Astrocyte of the spinal cord (primary cell): Measurements from ENCODE around the gene PLEKHA5.
A peak's percentile ranks its signal among the peaks of the same experiment; 100 is the strongest.

Source experiments
- DNase-seq: peaks from one replicate; pipeline ENCODE4 v3.0.0; 2011; ENCODE audit warnings: low read depth, low spot score
- H3K4me3 ChIP-seq: 2 replicates; pipeline ENCODE4 v1.5.1; 2011; ENCODE audit warnings: low read depth, mild to moderate bottlenecking, low read length, moderate library complexity
- in situ Hi-C: cut with HindIII; loops from 2 replicates; pipeline ENCODE4 v1.10.0; 2017; ENCODE audit warnings: low sequenced_read_pairs
- TF ChIP-seq, protein P1 (sequence below): IDR thresholded peaks from 2 replicates; pipeline ENCODE4 v1.5.1; 2012; ENCODE audit warnings: low read depth, mild to moderate bottlenecking, low read length, inconsistent platforms

Gene PLEKHA5

DNA sequence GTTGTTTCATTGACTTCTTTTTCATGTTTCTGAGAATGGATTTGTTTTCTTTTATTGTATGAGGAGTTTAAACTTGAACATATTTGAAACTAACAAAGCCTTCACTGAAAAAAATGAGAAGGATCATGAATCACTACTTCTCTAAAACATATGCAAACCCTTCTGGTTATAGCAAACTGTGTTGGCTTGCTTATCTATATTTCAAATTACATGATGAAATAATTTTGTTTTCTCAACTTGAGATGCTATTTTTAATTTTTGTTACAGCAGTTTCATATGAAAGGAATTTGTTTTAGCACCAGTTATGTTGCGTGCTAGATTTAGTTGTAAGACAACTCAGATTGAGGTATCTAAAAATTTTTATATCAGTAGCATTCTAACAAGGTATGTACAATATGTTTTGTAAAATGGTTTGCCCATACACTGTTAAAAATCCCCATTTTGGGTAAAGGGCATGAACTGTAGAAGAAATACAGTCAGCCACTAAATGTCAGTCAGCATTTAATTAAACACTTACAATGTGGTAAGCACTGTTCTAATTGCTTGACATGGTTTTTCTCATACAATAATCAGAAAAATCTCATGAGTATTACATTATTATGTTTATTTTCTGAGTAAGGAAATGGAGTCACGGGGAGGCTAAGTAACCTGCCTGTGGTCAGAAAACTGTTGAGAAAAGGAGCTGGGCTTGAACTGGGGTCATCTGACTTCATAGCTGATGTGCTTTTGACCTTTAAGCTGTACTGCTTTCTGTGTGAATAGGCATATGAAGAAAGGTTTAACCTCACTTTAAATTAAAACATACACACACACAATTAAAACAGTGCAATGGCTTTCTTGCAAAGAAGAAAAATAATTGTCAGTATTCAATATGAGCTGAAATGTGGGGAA is 105.7 kb downstream of the PLEKHA5 start:
- TF ChIP-seq, protein P1, sequence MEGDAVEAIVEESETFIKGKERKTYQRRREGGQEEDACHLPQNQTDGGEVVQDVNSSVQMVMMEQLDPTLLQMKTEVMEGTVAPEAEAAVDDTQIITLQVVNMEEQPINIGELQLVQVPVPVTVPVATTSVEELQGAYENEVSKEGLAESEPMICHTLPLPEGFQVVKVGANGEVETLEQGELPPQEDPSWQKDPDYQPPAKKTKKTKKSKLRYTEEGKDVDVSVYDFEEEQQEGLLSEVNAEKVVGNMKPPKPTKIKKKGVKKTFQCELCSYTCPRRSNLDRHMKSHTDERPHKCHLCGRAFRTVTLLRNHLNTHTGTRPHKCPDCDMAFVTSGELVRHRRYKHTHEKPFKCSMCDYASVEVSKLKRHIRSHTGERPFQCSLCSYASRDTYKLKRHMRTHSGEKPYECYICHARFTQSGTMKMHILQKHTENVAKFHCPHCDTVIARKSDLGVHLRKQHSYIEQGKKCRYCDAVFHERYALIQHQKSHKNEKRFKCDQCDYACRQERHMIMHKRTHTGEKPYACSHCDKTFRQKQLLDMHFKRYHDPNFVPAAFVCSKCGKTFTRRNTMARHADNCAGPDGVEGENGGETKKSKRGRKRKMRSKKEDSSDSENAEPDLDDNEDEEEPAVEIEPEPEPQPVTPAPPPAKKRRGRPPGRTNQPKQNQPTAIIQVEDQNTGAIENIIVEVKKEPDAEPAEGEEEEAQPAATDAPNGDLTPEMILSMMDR, result no peak
- DNase-seq, result peak; percentile 41
- in situ Hi-C loops, result no loop called here
- no peak overlapping the region for H3K4me3 ChIP-seq

DNA sequence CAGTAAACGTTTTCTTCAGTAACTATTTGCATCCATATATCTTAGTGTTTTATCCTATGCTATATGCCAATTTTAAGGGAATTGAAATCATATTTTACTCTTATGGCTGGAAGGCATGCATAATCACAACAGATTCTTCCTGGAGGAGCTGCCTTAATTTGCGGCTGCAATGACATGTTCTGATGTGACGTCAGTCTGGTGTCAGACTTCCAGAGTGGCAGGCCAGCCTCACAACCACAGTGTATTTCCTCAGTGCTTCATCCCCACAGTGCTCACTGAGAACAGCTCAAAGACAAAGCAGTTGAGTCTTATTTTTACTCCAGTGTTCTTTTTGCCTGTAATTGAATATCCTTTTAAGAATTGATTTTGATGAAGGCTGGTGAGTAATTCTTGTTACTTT is 107.1 kb downstream of the PLEKHA5 start:
- in situ Hi-C loops, result no loop called here
- peak; percentile 49 for DNase-seq
- TF ChIP-seq, protein P1, result no peak

DNA sequence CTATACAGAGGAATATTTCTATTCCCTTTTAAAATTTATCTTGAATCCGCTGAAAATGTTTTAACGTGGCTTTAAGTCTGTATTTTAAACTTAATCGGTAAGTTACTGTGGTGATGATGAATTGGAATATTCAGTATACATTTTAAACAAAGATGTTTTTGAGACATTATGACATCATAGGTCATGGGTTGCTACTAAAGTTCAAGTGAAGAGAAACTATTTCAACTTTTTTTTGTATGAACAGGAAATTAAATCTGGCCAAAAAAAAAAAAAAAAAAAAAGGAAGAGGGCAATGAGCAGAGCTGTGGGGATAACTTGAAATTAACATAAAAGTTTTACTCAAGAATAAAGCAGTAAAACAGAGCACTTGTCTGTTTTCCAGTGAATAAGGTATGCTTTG is 109.0 kb downstream of the PLEKHA5 start:
- in situ Hi-C loops, result no loop called here
- TF ChIP-seq, protein P1, result no peak
- no peak for DNase-seq
- H3K4me3 ChIP-seq, result no peak overlapping the region

More for the DNA sequence above, 107.1 kb downstream of the PLEKHA5 start:
- no peak overlapping the region for H3K4me3 ChIP-seq

DNA sequence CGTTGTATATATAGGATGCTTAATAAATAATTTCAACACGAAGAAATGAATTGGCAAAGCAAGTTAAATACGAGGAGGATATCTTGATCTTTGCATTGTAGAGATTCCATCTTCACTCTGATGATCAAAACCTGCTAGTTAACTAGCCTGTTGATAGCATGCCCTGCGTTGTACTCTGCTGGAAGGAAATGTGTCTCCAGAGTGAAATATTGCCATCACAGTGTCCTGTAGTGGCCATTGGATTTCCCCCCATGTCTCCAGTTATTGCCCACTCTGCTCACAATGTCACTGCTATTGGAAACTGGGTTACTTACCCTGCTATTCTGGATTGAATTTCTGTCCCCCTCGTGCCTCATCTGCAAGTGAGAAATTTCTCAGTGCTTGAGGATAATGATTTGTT is 109.6 kb downstream of the PLEKHA5 start:
- in situ Hi-C loops, result no loop called here
- TF ChIP-seq, protein P1, result no peak
- no peak overlapping the region for H3K4me3 ChIP-seq
- DNase-seq, result no peak

DNA sequence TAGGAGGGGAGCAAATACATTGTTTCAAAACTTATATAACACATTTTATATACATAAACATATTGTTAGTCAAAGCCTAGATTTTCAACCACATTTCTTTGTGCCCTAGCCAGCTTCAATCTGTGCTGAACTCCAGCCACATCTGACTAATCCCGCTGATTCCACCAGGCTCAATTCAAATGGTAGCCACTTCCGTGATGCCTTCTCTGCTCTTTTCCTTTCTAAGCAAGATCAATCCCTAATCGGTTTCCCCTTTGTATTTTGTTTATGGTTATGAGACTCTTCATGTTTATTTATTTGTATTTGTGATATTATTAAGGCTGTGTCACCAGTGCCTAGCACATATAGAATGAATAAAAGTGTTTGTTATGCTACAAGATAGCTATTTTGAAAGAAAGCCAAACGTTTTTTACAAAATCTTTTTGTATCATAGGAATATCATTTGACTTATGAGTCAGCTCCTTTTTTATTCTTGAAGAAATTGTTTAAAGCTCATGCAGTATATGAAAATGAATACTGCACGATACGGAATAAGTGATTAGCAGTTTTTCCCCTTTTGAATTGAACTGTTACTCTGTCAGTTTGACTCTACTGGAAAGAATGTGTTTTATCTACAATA is 110.2 kb downstream of the PLEKHA5 start:
- H3K4me3 ChIP-seq, result no peak overlapping the region
- in situ Hi-C loops, result no loop called here
- DNase-seq, result peak; percentile 54
- TF ChIP-seq, protein P1, result no peak

DNA sequence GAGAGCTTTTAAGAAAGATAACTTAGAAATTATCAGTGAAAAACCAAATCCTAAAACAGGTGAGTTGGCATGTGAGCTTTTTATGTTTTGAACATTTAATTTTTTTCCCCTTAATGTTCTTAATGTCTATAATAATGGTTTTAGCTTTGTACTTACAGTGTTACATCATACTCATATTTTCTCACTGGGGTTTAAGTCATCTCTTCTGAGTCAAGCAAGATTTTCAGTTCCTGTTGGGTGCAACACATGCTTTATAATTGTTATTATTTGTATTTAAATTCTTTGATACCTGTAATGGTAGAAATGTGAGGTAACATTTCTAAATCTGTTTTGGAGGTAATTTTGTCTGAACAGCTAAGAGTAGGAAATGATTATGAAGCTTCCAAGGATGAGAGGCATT is 113.0 kb downstream of the PLEKHA5 start:
- in situ Hi-C loops, result no loop called here
- no peak overlapping the region for H3K4me3 ChIP-seq
- DNase-seq, result no peak
- TF ChIP-seq, protein P1, result no peak
